CD4-positive, alpha-beta T cell treated with Interleukin-1 beta for 1 hour (primary cell): ENCODE data around the gene NFATC1.
A peak's percentile ranks its signal among the peaks of the same experiment; 100 is the strongest.

Experiments
- DNase-seq, 2 donors: peaks; one replicate each; pipeline ENCODE4 v3.0.0-alpha.2; 2020 to 2022

Gene NFATC1

GRCh38 chr18:79424880-79425568 is 29.3 kb downstream of the NFATC1 start:
- no peak for DNase-seq

GRCh38 chr18:79425569-79425886 is 29.8 kb downstream of the NFATC1 start:
- DNase-seq, result no peak

GRCh38 chr18:79426376-79427300 is 30.9 kb downstream of the NFATC1 start:
- DNase-seq, result no peak

- no peak for DNase-seq
Observed at GRCh38 chr18:79427368-79428225, 31.9 kb downstream of the NFATC1 start.

- no peak for DNase-seq
Observed at GRCh38 chr18:79428287-79428686, 32.6 kb downstream of the NFATC1 start.

GRCh38 chr18:79429381-79429780 is 33.7 kb downstream of the NFATC1 start:
- DNase-seq, result no peak

- DNase-seq, result no peak
Observed at GRCh38 chr18:79429785-79430281, 34.1 kb downstream of the NFATC1 start.

- DNase-seq, result no peak
Observed at GRCh38 chr18:79432376-79433120, 36.8 kb downstream of the NFATC1 start.

GRCh38 chr18:79433431-79433830 is 37.7 kb downstream of the NFATC1 start:
- DNase-seq, result no peak

- DNase-seq, result no peak
Observed at GRCh38 chr18:79434607-79435401, 39.1 kb downstream of the NFATC1 start.

GRCh38 chr18:79436556-79437275 is 41.0 kb downstream of the NFATC1 start:
- DNase-seq, result no peak

- no peak for DNase-seq
Observed at GRCh38 chr18:79438089-79438897, 42.6 kb downstream of the NFATC1 start.

- peak; percentile 25 to 39 for DNase-seq
Observed at GRCh38 chr18:79438898-79439627, 43.3 kb downstream of the NFATC1 start.

- no peak for DNase-seq
Observed at GRCh38 chr18:79439628-79440023, 43.9 kb downstream of the NFATC1 start.

- DNase-seq, result no peak
Observed at GRCh38 chr18:79440316-79441110, 44.8 kb downstream of the NFATC1 start.

- no peak for DNase-seq
Observed at GRCh38 chr18:79441420-79441819, 45.7 kb downstream of the NFATC1 start.

GRCh38 chr18:79442508-79443221 is 46.9 kb downstream of the NFATC1 start:
- no peak for DNase-seq

- DNase-seq, result no peak
Observed at GRCh38 chr18:79445221-79445620, 49.5 kb downstream of the NFATC1 start.
